OCI-LY7 (cell line): ENCODE results near the gene SPNS2.
A peak's percentile ranks its signal among the peaks of the same experiment; 100 is the strongest.

ENCODE experiments used
- EZH2phosphoT487 ChIP-seq: fragments of 200-600 bp; sonication (generic); IDR thresholded peaks from 2 replicates; pipeline ENCODE4 v1.6.1; 2018; ENCODE audit warnings: low read depth, borderline replicate concordance, mild to moderate bottlenecking, mixed run types, antibody characterized with exemption, low read length, moderate library complexity, mixed read lengths
- TF ChIP-seq, protein P1 (sequence below): fragments of 200-600 bp; sonication (generic); conservative IDR thresholded peaks from 2 replicates; pipeline ENCODE4 v1.5.1; 2014; ENCODE audit warnings: mild to moderate bottlenecking, antibody characterized with exemption, low read length, moderate library complexity, mixed read lengths

DNA sequence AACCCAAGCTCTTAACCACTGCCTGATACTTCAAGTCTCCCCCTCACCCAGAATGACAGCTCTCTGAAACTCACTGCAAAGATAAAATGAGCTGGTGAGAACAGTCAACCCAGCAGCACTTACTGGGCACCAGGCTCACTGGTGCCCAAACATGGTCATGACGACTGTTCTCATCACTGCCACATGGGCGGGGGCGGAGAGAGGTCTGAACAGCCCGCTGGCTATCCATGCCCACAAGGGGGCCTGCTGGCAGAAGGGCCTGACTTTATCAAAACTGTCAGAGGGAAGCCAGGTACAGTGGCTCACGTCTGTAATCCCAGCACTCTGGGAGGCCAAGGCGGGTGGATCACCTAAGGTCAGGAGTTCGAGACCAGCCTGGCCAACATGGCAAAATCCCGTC, 52.5 kb downstream of the SPNS2 start:
- TF ChIP-seq, protein P1, sequence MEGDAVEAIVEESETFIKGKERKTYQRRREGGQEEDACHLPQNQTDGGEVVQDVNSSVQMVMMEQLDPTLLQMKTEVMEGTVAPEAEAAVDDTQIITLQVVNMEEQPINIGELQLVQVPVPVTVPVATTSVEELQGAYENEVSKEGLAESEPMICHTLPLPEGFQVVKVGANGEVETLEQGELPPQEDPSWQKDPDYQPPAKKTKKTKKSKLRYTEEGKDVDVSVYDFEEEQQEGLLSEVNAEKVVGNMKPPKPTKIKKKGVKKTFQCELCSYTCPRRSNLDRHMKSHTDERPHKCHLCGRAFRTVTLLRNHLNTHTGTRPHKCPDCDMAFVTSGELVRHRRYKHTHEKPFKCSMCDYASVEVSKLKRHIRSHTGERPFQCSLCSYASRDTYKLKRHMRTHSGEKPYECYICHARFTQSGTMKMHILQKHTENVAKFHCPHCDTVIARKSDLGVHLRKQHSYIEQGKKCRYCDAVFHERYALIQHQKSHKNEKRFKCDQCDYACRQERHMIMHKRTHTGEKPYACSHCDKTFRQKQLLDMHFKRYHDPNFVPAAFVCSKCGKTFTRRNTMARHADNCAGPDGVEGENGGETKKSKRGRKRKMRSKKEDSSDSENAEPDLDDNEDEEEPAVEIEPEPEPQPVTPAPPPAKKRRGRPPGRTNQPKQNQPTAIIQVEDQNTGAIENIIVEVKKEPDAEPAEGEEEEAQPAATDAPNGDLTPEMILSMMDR, result 0 out of 2 replicates have a peak, but pooled peaks have one; percentile 33
- no peak for TF ChIP-seq EZH2phosphoT487
